GM12873 (cell line): ENCODE results near the gene ERP27.

Experiments used
- CTCF ChIP-seq: IDR thresholded peaks from 2 replicates; pipeline ENCODE4 v1.5.1; 2012; ENCODE audit warnings: low read depth, mild to moderate bottlenecking, moderate library complexity, low read length, control low read depth; ENCODE audit not compliant: insufficient read depth; ENCODE audit errors: missing control alignments

The ERP27 gene

DNA sequence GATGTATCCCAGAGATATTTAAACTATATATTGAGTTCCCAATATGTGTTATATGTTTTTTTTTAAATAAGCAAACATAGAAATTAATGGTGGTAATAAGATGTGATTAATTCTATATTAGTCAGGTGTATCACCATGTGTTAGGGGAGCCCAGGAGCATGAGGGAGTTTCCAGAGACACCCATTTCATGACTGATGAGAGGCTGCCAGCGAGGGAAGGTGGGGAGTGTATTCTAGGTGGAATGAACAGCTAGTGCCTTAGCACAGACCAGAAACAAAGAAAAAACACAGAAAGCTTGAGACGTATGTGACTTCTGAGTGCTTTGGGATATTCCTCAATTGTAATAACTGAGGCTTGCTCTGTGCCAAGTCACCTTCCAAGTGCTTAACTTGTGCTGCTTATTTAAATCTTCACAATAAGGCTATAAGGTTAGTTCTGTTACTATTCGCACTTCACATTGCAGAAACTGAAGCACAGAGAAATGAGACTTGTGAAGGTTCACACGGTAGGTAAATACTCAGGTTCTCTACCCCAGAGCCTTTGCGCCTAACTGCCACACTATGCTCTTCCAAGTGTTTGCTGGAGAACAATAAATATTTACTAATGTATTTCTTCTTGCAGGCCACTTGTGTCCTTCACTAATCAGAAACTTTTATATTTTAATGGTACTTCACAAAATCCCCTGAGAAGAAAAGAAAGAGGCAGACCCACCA lies 34.8 kb downstream of the ERP27 start:
- no peak for TF ChIP-seq CTCF

GRCh38 chr12:14902465-14902864 lies 35.9 kb downstream of the ERP27 start:
- no peak for TF ChIP-seq CTCF

GRCh38 chr12:14901228-14901562 lies 37.1 kb downstream of the ERP27 start:
- TF ChIP-seq CTCF = no peak

GRCh38 chr12:14900521-14901227 lies 37.7 kb downstream of the ERP27 start:
- TF ChIP-seq CTCF = no peak

GRCh38 chr12:14896521-14897169 lies 41.7 kb downstream of the ERP27 start:
- TF ChIP-seq CTCF = no peak

DNA sequence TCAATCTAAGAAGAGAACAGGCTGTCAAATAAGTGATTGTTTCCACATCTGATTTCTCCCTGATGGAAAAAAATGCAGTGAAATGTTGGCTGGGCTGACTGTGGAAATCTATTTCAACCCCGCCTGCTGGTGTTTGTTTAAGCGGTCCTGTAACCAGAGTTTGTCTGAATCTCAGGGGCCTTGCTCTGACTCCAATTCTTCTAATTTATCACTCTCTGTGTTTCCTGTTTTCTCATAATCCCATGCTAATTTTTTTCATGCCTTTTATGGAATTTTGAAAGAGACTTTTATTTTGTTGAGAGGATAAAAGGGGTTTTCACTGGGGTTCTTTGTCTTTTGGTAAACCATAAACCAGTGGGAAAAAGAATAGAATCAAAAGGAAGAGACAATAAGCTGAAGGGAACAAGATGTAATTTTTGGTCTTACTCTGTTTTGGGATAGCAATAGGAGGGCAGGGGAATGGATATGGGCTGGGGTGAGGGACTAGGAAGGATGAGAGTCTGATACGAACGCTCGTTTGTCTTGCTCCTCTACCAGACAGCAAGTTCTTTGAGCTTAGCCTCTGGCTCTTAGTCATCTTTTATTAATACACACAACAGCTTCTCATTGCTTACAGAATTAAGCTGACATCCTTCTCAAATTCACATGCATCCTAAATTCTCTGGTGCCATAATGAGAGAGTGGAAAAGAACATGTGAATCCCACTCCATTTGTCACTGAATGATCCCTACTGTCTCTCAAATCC lies 44.7 kb downstream of the ERP27 start:
- TF ChIP-seq CTCF = no peak
